HG02623 (cell line): ENCODE results near the gene AQP12A.
"Not testable (repeated sequence)": the region's sequence is repeated elsewhere in the genome, so short reads cannot be mapped to it uniquely, and the experiment has no call there.

Source experiments
- ATAC-seq: cut with Tn5 transposase; IDR thresholded peaks from one replicate; pipeline ENCODE4 v1.9.1; 2021; ENCODE audit warnings: moderate library complexity; ENCODE audit not compliant: unreplicated experiment

The AQP12A gene, protein sequence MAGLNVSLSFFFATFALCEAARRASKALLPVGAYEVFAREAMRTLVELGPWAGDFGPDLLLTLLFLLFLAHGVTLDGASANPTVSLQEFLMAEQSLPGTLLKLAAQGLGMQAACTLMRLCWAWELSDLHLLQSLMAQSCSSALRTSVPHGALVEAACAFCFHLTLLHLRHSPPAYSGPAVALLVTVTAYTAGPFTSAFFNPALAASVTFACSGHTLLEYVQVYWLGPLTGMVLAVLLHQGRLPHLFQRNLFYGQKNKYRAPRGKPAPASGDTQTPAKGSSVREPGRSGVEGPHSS

DNA sequence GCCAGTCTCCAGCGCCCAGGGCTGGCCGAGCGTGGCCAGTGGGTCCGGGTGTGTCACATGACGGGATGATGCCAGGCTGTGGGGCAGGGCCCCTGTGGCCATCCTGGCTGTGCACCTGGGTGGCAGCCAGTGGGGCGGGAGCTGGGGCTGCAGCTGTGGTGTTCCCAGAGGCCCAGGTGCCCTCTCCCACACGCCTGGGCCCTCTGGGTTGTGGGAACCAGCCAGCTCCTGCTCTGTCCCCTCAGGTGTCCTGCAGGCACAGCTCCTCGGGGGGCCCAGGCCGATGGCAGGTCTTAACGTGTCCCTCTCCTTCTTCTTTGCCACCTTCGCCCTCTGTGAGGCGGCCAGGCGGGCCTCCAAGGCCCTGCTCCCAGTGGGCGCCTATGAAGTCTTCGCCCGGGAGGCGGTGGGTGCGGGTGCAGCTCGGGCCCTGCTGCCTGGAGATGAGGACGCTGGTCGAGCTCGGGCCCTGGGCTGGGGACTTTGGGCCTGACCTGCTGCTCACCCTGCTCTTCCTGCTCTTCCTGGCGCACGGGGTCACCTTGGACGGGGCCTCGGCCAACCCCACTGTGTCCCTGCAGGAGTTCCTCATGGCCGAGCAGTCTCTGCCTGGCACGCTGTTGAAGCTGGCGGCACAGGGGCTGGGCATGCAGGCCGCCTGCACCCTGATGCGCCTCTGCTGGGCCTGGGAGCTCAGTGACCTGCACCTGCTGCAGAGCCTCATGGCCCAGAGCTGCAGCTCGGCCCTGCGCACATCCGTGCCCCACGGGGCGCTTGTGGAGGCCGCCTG, at the start of gene AQP12A:
AQP12A (plus strand) TSS at position 236 of the 790 bp plus-strand sequence; CDS start at position 284, 48 bp downstream.
- ATAC-seq: not testable (repeated sequence)

DNA sequence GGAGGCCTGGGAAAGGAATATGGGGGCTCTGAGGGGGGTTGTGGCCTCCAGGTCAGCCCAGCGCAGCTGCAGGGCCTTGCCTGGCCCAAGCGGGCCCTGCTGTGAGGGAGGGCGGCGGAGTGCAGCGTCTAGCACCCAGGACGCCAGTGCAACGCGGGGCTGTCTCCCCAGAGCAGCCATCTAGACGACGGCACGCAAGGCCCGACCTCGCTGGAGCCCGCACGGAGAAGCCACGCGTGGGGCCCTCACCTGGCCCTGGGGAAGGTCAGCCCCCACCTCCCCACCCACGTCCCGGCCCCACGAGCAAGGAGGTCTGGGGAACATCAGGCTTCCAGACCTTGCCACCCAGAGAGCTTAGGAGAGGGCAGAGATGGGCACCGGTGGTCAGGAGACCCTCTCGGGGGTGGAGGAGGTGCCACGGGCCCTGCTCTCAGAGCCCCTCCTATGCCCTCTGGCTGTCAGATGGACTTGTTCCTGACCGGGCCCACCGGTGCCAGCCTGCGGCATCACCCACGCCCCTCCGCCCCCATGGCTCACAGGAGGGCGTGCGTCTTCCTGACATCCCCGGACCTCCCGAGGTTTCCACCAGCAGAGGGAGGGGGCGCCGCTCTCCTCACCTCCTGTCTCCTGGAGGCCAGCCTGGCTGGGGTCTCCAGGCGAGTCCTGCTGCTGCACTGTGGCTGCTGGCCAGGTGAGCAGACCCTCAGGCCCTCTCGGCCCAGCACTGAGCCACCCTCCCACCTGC, 49.4 kb upstream of the AQP12A start:
- ATAC-seq: no peak

DNA sequence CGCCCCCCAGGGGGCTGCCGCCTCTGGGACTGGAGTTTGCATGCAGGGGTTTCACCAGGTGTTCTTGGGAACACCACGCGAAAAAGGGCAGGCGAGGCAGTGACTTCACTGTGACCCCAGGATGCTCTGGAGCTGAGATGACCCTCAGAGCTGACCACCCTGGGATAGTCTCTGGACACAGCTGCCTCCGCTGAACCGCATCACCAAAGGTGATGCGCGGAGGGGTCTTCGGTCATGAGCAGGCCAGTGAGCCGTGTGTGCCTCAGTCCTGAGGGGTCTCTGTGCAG, 48.9 kb upstream of the AQP12A start:
- no peak for ATAC-seq

DNA sequence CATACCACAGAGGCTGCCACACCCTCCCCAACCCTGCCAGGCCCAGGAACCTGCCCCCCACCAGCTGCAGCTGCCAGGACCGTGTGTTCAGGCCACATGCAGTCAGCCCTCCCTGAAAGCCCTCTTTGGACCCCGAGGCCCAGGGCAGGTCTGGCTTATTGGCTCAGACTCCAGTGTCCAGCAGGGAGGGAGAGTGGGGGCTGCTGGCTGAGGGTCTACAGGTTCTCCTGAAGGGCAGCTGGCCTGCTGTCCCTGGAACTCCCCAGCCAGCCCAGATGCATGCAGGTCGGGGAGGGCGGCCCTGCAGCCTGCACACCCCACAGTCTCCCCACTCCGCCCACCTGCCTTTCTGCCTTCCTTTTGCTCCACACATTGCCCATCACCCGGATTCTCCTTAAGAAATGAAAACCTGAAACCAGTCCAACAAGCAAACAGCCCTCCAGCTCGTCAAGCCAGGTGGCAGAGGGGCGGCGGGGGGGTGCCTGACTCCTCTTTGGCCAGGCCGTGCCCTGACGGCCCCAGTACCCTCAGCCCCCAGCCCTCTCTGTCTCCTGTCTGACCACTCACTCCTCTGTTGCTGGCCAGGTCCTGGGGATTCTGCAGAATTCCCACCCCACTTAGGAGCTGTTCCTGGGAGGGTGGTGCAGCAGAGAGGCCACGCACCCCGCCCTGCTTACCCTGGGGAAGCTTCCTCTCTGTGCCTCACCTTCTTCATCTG, 48.4 kb upstream of the AQP12A start:
- ATAC-seq: no peak

DNA sequence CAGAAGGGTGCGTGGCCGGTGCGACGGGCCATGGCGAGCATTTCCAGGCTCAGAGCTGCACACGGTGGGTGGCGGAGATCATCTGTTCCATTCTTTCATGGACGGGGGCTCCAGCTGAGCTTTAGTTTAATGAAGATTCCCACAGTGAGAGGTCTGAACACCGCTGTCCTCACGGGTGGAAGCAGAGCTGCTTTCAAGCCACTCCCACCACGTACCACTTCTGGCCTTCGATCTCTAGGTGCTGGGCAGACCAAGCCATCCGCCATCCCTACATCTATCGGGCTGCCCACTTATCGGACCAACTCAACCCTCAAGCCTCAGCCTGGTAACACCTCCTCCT, 47.9 kb upstream of the AQP12A start:
- no peak for ATAC-seq

DNA sequence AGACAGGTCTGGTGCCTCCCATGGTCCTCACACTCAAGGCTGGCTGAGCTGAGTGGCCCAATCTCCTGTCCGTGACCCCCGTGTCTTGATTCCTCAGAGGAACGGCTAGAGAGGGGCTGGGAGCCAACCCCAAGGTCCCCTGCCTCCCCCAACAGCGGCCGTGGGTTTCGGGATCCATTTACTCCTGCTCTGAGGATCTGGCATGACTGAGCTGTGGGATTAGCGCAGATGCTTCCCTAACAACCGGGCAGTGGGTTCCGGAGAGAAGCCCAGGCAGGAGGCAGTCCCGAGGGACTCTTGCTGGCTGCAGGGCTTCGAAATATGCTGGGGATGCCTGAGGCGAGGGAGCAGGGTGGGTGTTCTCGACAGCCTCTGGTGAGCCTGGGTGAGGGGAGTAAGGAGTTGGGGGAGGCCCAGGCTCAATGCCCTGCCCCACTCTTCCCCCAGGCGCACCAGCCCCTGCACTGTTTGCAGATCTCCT, 47.5 kb upstream of the AQP12A start:
- no peak for ATAC-seq

DNA sequence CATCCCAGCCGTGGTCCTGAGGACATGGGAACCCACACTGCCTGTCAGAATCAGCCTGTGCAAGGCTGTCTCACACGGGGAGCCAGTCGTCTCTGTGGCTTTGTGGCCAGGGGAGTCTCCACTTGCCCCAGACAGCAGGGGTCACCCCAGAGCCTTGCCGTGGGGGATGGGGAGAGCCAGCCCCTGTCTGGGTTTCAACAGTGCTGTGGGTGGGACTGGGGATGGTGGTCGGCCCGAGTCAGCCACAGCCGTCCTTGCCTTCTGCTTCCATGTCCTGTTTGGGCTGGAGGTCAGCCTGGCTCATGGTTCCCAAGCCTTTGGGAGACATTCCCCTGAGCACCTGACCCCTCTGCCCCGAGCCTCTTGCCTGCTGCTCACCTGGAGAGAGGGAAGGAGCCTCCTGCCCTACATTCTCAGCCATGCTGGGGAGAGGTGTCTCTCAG, 46.8 kb upstream of the AQP12A start:
- ATAC-seq: no peak

DNA sequence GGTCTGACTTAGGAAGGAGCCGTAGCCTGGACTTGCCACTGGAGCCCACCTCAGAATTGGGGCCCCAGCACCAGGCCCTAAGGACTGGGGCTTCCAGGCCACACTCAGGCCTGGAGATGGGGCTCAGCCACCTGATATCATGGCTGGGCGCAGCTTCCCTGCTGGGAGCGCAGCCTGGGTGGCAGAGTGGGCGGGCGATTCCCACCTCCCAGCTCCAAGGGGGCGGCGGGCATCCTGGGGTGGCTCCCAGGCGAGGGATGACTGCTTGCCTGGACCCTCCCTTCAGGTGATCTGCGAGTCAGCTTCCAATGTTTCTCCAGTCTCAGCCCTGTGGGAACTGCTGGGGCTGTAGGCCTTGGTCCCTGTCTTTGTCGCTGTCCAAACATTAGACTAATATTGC, 46.3 kb upstream of the AQP12A start:
- ATAC-seq: no peak

DNA sequence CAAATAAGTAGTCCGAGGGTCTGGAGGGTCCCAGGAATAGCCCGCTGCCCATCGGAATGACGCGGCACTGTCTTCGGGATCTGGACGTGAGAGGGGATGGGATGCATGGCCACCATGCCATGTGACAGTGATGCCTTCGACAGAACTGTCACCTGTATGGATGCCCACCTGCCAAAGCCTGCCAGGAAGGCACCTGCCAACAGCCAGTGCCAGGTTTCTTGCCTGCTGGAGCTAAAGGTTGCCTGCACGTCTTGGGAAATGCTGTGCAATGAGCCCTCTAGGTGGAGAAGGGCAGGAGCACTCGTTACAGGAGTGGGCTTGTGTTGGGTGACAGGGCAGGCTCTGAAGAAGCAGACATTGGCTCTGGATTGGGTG, 45.9 kb upstream of the AQP12A start:
- ATAC-seq: no peak

DNA sequence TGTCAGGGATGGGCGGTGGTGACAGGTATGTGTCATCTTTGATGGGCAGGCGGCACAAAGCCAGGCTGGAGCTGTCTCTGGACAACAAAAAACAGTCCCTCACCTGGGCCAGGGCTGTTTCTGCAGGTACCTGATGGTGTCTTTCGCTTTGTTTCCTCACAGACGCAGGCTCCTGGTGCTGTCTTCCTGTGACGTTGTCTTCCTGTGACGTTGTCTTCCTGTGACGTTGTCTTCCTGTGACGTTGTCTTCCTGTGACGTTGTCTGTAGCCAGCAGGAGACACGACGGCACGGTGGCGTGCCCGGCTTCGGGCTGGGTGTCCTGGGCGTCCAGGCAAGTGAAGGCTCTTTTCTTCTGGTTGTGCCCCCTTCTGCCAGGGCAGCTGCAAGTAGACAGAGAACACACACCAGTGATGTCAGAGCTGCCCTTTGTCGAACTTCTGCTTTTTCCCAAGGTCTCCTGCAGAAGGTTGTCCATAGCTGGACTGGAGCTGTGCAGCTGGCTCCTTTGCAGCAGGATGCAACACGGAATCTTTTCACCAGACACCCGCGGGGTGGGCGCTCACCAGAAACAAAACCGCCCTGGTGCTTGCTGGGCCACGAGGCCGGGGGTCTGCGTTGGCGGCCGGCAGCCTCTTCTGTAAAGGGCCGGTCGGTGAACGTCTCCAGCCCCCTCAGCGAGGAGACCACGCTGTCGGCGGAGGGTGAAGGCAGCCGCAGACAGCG, 45.3 kb upstream of the AQP12A start:
- ATAC-seq: no peak

DNA sequence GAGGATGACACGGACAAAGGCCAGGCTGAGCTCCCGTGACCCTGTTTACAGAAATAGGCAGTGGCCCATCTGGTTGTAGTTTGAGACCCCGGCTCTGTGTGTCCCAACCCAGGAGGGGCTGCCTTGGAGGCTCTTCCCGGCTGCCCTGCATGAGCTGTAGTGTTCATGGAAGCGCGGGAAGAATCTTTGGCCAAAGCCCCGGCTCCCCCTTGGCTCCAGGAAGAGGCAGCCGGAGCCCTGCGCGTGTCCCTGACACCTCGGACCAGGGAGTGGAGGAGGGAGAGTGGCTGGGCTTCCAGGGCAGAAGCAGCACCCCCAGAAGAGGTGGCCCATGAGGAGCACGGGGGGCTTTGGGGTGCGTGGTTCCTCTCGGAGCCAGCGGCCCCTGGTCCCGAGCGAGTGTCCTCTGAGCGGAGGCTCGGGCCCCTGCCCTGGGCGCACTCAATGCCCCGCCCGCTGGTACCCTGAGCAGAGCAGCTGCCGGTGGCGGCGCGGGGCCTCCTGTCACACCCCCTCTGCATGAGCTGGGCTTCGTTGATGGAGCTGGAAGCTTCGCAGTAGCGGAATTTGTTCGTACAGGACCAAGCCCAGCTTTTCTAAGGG, 44.7 kb upstream of the AQP12A start:
- no peak for ATAC-seq

DNA sequence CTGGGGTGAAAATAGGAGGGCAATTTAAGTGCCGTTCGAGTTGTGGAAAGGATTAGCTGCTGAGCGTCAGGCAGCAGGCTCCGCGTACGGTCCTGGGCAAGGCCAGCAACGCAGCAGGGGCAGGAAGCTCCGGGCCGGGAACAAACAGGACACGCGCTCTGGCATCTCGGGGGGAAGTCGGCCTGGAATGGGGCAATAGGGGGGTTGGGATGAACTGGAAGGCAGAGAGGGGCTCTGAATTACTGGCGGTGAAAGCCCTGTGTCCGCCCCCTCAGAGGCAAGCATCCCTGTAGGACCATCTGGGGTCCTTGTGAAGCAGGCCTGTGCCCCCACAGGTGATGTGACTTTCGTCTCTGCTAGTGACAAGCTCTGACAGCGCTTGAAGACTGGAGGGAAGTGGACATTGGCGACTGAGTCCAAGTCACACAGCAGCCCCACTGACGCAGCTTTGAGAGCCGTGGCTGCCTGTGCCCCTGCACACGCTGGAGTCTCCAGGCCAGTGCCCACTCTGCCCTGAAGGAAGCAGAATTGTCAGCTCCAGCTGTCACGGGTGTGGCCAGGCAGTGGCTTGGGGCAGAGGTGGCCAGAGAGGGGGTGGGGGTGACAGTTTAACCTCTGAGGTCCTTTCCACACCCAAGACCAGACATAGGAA, 44.0 kb upstream of the AQP12A start:
- no peak for ATAC-seq

DNA sequence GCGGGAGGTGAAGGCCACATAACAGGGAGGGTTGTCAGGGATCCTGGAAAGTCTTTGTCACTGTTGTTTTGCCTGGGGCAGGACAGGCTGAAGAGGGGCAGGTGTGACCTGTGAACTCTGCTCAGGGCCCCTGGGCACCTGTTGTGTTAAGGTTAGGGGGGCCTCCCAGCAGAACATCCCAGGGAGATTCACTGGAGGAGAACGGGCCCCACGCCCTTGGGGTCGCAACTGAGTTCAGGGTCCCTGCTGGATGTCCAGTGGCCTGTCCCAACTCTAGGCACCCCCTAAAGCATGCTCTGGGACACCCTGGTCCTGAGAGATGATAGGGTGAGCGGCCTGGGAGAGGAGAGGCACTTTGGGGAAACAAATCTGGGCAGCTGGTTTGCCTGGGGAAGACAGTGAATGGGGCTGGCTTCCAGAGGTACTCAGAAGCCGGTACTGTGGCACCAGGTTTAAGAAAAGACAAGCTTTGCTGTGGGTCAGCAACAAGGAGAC, 43.5 kb upstream of the AQP12A start:
- no peak for ATAC-seq

DNA sequence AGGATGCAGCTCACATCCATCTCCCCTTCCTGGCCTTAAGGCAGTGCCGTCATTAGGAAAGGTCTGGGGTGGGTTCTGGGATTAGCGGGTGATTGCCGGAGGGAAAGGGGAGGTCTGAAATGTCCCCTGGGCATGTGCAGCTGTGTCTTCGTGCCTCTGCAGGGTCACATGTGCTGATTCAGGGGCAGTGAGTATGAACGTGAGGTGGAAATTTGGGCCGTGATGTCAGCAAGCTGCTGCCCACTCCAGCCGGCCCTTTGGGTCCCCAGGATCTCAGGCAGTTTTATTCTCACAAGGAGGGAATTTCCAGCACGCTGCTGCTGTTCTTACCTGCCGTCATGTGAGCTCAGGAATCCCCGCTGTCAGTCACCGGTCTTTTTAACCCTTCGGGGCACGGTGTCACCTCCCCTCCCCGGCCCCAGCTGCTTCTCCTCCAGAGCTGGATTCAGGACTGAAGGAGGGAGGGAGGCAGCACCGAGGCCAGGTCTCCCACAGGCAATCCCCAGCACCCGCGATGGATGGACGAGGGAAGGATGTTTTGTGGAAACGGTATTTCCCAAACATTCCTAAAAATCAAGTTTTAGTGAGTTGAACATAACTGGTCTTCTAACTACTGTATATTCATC, 42.9 kb upstream of the AQP12A start:
- no peak for ATAC-seq

DNA sequence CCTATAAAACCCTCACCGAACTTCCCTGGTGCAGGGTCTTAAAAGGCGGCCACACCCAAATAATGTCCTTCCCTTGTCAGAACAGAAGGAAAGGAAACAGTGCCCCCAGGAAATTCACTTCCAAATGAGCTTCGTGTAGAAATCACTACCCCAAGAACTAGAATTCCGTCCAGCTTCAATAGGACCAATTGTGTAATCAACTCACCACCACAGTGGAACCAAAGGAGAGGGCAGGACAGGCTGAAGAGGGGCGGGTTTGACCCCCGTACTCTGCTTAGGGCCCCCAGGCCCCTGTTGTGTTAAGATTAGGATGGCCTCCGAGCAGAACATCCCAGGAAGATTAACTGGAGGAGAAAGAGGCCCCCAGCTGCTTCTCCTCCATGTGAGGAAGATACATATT, 42.3 kb upstream of the AQP12A start:
- no peak for ATAC-seq

DNA sequence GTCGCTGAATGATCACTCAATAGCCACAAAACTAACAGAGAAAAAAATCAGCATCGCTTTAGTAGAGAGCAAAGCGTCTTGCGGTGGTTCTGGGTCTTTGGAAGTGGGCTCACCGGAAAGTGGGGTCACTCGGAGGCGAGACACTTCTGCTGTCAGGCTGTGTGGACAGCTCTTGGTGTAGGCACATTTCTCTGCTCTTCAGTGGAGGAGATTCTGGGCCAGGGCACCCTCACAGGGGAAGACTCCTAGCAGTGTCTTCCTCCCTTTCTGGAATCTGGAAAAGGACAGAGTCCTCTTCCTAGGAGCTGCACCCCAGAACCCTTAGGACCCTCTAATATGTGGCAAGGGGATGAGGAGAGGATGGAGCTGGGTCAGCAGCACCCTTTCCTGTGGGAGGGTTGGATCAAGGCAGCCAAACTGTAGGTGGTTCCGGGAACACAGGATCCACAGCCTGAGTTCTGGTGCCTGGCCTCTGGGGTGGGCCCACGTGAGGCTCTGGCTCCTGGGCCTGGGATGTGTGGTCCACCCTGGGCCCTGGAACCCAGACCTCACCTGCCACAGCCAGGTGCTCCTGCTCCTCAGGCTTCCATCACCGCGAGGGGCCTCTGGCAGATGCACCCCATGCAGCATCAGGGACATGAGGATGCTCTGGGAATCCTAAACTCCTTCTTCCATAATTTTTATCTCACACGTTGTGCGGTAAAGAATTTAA, 41.3 kb upstream of the AQP12A start:
- ATAC-seq: no peak

DNA sequence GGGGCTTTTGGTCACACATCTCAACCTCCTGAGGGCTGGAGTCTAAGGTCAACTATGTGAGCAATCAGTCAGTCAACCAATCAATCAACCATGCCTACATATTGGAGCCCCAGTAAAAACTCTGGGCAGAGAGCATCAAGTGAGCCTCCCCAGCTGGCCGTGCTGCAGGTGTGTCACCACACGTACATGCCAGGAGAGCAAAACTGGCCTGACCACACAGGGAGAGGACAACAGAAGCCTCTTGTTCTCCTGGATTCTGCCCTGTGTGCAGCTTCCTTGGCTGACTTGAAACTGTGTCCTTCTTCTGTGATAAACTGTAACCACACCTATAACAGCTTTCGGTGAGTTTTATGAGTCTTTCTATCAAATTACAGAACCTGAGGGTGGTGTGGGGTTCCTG, 40.5 kb upstream of the AQP12A start:
- no peak for ATAC-seq
